Stimulated activated CD4-positive, alpha-beta T cell treated with anti-CD3 and anti-CD28 coated beads, Interleukin-12 subunit alpha, Interleukin-12 subunit beta, amount 100 ng/mL, for 24 hours (primary cell): ENCODE results near the gene ACAD10.
A peak's percentile ranks its signal among the peaks of the same experiment; 100 is the strongest.
"Not testable (repeated sequence)": the region's sequence is repeated elsewhere in the genome, so short reads cannot be mapped to it uniquely, and the experiment has no call there.

ENCODE experiments used
- DNase-seq, 2 experiments: peaks; one replicate each; pipeline ENCODE4 v3.0.0-alpha.2; 2020; ENCODE audit warnings: low read depth in 2 of 2

ACAD10 gene

GRCh38 chr12:111685811-111686573 lies at the start of gene ACAD10, which contains the start of gene BRAP:
ACAD10 (plus strand) TSS chr12:111686053; CDS start chr12:111692710, 6,657 bp downstream.
BRAP (minus strand) TSS chr12:111685956; CDS start chr12:111685792, 164 bp downstream.
- peak; percentile 87 to 88 for DNase-seq

DNA sequence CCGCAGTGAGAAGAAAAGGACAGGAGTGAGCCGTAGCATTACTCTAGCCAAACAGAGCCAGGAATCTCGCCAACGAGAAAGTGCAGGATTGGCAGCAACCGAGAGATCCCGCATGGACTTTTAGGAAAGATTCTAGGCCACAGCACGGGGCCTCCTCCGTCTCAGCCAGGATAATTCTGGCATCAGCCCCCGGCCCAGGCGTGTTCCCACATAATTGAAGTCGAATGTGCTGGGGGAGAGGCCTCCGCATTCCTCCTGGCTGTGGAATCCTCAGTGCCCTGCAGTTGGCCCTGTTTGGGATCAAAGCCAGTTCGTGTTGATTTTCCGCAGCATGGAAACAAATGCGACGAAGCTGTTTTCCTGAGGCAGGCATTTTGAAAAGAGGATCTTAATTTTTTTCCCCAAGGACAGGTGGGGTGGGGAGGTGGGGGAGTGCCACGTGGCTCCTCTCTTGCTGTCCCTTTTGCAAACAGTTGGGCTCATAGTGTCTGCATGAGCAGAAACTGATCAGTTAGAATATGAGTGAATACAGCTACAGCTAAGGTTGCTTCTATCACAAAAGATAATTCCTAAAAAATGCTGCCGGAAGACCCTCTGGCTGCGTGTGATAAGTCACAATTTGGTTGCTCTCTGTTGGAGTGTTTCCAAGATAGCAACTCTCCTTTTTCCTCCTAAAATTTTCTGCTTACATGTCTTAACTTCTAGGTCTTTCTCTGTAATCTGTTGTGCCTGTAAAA lies 49.5 kb upstream of the ACAD10 start:
- no peak for DNase-seq

GRCh38 chr12:111638556-111638955 lies 47.3 kb upstream of the ACAD10 start:
- no peak for DNase-seq

DNA sequence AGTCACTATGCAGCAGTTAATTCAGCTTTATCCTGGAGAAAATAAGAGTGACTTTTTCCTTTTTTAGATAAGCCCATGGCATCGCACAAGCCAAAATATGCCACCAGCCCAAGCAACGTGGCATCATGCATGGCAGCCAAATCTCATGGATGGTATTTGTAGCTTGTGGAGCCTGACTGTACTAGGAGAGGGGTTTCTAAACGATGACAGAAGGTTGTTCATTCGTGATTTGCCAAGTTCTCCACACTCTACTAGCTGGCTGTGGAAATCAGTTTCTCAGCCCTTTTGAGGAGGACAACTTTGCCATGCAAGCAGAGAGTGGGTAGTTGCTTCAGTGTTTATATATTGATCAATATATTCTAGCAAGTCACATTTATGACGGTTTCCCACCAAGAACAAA lies 45.3 kb upstream of the ACAD10 start:
- no peak for DNase-seq

GRCh38 chr12:111642681-111643426 lies 43.0 kb upstream of the ACAD10 start:
- DNase-seq, result no peak

DNA sequence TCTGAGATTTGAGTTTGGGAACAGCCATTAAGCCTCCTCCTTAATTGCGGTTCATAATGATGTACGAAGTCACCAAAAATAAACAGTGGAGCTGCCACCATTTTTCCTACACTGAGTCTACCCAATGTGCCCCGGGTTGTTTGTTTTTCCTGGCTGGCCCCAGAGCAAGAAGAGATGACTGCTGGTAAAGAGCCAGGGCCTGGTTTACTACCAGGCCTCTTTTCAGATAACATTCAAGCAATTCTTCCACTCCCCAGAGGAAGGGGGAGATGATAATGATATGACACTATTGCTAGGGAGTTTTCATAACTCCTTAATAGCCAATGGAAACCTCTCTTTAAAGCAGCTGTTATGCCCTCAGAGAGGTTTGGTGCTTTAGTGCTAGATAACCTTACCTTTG lies 42.4 kb upstream of the ACAD10 start:
- no peak for DNase-seq

GRCh38 chr12:111645433-111645832 lies 40.4 kb upstream of the ACAD10 start:
- DNase-seq, result no peak

- DNase-seq, result no peak
Observed at GRCh38 chr12:111650912-111651311, 34.9 kb upstream of the ACAD10 start.

DNA sequence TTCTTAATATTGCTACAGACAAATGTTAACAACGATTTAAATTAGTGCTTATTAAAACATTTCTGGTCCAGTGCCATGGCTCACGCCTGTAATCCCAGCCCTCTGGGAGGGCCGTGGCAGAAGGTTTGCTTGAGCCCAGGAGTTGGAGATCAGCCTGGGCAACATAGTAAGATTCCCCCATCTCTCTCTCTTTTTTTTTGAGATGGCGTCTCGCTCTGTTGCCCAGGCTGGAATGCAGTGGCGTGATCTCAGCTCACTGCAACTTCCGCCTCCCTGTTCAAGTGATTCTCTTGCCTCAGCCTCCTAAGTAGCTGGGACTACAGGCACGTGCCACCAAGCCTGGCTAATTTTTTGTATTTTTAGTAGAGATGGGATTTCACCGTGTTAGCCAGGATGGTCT lies 33.3 kb upstream of the ACAD10 start:
- not testable (repeated sequence) for DNase-seq

DNA sequence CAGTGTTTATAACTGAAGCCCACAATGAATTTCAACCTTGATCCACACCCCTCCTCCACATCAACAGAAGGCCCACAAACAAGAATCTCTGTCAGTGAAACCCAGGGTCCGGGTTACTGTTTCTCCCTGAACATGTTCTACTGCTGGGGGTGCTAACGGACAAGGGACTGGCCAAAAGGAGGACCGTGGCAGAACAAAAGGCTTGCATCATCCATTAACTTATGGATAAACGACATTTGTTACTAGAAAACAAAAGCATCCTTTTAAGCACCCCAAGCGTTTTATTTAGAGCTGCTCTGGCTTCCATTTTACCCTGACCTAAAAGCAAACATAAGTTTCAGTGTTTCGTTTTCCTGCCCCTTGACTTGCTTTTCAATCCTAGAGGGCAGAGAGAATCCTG lies 32.3 kb upstream of the ACAD10 start:
- DNase-seq, result no peak

GRCh38 chr12:111655356-111655755 lies 30.5 kb upstream of the ACAD10 start:
- DNase-seq, result no peak

- no peak for DNase-seq
Observed at GRCh38 chr12:111656016-111656415, 29.8 kb upstream of the ACAD10 start.

DNA sequence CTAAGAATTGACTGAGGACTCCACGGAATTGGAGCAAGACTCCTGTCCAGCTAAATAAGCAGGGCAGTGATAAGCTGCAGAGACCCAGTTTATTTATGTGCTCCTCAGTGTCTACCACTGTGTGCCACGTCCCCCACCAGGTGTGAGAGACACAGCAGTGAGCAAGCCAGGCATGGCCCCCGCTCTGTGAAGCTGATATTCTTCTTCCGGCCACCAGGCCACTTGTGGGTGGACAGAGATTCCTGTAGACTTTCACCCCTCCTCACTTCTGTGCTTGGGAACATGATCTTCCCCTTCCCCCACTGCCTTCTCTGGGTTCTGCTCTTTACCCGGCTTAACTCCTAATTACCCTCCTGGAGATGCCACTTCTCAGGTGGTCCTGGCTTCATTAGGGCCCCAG lies 21.4 kb upstream of the ACAD10 start:
- no peak for DNase-seq

GRCh38 chr12:111664961-111665865 lies 20.6 kb upstream of the ACAD10 start:
- no peak for DNase-seq

- DNase-seq, result no peak
Observed at GRCh38 chr12:111672822-111673381, 13.0 kb upstream of the ACAD10 start.

DNA sequence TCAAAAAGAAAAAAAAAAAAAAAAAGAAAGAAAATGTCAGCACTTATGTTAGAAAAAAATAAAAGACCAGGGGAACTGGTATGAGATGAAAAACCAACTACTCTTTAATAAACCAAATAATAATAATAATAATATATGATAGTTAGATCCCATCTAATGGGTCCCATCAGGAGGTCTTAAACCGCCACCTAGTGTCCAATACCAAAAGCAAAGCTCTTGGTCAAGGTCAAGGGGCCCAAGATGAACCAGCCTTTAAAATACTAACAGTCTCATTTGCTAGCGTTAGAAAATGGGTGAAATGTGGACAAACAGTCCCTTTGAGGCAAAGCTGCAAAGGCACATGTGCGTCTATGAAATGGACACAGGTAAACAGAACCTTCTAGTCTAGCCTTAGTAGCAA lies 12.3 kb upstream of the ACAD10 start:
- no peak for DNase-seq

GRCh38 chr12:111677186-111677585 lies 8.7 kb upstream of the ACAD10 start:
- DNase-seq, result no peak

DNA sequence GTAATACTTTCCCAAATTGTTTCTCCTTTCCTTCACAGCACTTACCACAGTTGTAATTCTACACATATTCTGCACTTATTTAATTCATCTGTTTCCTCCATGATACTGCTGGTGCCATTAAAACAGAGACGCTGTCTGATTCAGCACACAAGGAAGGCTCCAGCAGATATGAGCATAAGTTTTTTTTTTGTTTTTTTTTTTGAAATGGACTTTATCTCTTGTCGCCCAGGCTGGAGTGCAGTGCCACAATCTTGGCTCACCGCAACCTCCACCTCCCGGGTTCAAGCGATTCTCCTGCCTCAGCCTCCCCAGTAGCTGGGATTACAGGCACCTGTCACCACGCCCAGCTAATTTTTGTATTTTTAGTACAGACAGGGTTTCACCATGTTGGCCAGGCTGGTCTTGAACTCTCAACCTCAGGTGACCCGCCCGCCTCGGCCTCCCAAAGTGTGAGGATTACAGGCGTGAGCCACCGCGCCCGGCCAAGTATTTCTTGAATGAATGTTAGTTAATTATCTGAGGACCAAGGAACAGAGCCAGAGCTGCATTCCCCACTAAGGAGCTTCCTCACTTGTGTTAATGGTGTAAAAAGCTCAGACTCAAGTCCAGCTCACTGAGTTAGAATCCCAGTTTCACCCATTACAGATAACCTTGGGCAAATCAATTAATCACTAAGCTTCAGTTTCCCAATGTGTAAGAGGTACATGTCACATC lies 1.2 kb upstream of the ACAD10 start:
- DNase-seq, result not testable (repeated sequence)

- DNase-seq, result no peak
Observed at GRCh38 chr12:111685322-111685810, 487 bp upstream of the ACAD10 start.

- DNase-seq, result no peak
Observed at GRCh38 chr12:111686574-111687105, 787 bp downstream of the ACAD10 start.
